GM19324 (cell line): ENCODE measurements around the gene STXBP5L.
"Not testable (repeated sequence)": the region's sequence is repeated elsewhere in the genome, so short reads cannot be mapped to it uniquely, and the experiment has no call there.

Source experiments
- ATAC-seq: cut with Tn5 transposase; IDR thresholded peaks from one replicate; pipeline ENCODE4 v1.9.1; 2021; ENCODE audit warnings: mild to moderate bottlenecking, moderate library complexity; ENCODE audit not compliant: unreplicated experiment, low FRiP score

The STXBP5L gene

DNA sequence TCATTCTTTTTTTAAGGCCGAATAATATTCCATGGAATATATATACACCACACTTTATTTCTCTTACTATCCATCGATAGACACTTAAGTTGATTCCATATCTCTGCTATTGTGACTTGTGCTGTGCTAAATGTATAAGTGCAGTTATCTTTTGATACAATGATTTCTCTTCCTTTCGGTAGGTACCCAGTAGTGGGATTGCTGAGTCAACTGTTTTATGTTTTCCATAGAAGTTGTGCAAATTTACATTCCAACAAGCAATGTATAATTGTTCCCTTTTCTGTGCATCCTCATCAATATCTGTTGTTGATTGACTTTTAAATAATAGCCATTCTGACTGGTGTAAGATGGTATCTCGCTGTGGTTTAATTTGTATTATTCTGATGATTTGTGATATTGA is 81.0 kb downstream of the STXBP5L start:
- no peak for ATAC-seq

DNA sequence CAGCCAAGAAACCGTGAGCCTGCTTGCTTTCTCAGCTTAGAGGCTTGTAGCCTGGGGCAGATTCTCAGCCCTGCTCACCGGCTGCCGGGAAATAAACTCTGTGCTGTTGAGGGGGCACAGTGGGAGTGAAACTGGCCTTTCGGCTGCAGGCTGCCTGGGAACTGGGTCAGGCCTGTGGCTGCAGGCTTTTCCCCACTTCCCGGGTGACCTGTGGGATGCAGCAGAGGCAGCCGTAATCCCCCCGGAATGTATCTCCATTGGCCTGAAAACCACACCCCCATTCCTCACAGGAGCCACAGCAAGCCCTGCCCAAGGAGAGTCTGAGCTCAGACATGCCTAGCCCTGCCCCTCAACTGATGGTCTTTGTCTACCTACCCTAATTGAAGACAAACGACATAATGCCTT is 110.9 kb downstream of the STXBP5L start:
- no peak for ATAC-seq

DNA sequence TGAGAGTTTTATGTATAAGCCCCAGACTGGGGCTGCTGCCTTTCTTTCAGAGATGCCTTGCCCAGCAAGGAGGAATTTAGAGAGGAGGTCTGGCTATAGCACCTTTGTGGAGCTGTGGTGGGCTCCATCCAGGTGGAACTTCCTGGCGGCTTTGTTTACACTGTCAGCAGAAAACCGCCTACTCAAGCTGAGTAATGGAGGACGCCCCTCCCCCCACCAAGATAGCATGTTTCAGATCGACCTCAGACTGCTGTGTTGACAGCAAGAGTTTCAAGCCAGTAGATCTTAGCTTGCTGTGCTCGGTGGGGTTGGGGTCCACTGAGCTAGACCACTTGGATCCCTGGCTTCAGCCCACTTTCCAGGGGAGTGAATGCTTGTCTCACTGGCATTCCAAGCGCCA is 155.6 kb downstream of the STXBP5L start:
- ATAC-seq: no peak

DNA sequence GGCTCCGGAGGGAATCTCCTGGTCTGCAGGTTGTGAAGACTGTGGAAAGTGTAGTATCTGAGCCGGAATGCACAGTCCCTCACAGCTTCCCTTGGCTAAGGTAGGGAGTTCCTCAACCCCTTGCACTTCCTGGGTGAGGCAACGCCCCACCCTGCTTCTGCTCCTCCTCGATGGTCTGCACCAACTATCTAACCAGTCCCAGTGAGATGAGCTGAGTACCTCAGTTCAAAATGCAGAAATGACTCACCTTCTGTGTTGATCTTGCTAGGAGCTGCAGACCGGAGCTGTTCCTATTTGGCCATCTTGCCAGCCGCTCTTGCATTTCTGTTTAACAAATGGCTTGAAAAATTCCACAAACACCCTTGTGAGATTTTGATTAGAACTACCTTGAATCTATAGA is 156.1 kb downstream of the STXBP5L start:
- no peak for ATAC-seq

DNA sequence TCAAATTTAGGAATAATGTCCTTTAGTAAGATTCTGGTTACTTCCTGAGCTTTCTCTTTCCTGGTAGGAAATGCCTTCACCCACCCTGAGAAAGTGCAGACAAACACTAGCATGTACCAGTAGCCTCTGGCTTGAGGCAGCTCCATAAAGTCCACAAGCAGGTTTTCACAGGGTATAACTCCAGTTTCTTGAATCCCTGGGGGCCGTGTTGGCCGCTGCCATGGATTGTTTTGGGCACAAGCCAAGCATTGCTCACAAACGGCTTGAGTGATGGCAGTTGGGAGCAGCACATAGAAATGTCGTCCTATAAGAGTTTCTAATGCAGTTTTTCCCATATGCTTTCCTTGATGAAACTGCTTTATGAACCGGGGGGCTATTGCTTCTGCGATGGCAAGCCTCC is 164.1 kb downstream of the STXBP5L start:
- ATAC-seq: no peak

DNA sequence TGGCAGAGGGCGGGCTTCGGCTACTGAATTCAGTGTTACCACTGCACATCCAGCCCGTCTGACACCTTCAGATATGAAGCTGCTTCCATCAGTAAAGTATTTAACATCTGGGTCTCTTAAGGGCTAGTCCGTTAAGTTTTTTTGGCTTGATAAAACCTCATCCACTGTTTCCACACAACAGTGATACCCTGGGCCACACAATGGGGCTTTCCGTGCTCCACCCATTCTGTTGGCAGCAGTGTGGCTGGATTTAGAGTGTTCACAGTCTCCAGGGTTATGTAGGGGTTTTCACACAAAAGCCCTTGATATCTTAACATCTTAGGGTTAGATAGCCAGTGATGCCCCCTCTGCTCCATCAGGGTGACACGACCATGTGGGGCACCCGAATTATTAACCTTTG is 165.0 kb downstream of the STXBP5L start:
- no peak for ATAC-seq

DNA sequence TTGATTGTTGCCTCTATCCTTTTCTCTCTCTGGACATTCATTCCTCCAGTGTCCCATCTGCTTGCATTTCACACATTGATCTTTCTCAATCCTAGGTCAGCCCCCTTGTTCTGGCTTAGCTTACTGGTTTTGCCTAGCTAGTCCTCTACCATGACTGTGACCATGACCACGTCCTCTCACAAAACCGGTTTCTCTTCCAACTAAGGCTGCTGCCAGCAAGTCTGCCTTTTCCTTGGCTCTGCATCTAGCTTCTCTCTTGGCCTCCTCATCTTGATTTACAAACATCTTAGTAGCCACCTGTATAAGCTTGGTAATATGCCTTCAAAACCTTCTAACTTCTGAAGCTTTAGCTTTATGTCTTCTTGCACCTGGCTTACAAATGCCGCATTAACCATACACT is 167.2 kb downstream of the STXBP5L start:
- no peak for ATAC-seq

DNA sequence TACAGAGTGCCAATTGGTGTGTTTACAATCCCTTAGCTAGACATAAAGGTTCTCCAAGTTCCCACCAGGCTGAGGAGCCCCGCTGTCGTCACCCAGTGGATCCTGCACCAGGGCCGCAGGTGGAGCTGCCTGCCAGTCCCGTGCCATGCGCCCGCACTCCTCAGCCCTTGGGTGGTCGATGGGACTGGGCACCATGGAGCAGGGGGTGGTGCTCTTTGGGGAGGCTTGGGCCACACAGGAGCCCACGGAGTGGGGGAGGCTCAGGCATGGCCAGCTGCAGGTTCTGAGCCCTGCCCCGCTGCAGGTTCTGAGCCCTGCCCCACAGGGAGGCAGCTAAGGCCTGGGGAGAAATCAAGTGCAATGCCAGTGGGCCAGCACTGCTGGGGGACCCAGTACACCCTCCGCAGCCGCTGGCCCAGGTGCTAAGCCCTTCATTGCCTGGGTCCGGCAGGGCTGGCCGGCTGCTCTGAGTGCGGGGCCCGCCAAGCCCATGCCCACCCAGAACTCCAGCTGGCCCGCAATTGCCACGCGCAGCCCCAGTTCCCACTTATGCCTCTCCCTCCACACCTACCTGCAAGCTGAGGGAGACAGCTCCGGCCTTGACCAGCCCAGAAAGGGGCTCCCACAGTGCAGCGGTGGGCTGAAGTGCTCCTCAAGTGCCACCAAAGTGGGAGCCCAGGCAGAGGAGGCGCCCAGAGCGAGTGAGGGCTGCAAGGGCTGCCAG is 170.5 kb downstream of the STXBP5L start:
- ATAC-seq: not testable (repeated sequence)

DNA sequence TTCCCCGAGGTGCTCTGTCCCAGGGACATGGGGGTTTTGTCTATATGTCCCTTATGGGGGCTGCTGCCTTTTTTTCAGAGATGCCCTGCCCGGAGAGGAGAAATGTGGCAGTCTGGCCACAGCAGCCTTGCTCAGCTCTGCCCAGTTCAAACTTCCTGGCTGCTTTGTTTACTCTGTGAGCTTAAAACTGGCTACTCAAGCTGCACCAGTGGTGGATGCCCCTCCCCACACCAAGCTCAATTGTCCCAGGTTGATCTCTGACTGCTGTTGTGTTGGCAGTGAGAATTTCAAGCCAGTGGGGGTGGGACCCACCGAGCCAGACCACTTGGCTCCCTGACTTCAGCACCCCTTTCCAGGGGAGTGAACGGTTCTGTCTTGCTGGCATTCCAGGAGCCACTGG is 188.9 kb downstream of the STXBP5L start:
- no peak for ATAC-seq

DNA sequence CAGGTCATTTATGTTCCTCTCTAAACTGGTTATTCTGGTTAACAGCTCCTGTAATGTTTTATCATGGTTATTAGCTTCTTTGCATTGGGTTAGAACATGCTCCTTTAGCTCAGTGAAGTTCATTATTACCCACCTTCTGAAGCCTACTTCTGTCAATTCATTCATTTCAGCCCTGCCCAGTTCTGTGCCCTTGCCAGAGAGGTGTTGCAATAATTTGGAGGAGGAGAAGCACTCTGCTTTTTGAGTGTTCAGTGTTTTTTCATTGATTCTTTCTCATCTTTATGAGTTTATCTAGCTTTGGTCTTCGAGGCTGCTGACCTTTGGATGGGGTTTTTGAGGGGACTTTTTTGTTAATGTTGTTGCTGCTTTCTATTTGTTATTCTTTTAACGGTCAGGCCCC is 203.1 kb downstream of the STXBP5L start:
- not testable (repeated sequence) for ATAC-seq

DNA sequence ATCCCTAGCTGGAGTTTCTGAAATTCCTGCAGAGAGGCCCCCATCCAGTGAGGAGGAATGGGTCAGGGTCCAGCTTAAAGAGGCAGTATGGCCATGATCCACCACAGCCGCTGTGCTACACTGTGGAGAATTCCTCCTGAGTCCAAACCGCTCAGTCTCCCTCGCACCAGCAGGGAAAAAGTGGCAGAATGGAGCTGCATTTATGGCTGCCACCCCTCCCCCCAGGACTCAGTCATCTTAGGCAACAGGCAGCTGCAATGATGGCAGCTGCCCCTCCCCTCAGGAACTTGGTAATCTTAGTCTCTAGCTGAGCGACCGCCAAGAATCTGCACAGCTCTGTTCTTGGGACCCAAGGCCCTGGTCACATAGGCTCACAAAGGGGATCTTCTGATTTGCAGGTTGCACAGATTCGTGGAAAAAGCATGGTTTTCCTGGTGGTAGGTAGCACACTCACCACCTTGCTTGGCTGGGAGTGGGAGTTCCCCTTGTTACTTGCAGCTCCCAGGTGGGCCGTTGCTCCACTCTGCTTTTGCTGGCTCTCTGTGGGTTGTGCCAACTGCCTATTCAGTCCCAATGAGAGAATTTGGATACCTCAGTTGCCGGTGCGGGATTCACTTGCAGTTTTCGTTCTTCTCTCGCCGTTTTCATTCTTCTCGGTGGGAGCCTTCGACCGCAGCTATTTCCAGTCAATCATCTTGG is 204.1 kb downstream of the STXBP5L start:
- no peak for ATAC-seq

DNA sequence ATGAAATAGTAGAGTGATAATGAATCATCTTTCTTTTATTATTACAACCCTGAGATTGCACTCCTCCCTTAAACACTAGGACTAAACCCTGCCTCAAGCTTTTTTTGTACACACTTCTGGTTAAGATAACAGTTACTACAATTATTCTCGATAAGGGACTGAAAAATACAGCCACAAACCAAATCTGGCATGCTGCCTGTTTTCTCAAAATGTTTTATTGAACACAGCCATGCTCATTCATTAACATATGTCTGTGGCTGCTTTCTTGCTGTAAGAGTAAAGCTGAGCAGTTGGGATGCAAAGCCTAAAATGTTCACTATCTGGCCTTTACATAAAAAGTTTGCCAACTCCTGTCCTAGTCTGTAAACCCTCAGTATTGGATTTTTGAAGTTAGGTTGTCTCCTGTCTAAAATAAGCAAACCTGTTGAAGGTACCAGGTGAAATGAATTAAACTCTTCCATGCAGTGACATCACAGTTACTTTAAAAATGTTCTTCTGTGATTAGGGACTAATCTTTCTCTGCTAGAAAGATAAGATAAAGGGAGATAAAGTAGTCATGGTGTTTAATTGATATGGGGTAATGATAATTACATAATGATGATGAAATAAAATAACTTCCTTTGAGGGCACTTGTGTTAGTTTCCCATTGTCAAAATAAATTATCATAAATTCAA is 218.2 kb downstream of the STXBP5L start:
- ATAC-seq: no peak

DNA sequence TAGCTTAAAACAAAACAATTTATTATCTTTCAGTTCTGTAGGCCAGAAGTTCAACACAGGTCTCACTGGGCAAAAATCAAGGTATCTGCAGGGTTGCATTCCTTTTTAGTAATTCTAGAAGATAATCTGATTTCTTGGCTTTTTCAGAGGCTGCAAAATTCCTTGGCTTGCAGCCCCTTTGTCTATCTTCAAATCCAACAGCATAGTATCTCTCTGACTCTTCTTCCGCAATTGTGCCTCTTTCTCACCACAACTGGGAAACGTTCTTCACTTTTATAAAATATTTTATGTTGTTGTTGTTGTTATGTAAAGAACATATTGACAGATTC is 218.7 kb downstream of the STXBP5L start:
- no peak for ATAC-seq

DNA sequence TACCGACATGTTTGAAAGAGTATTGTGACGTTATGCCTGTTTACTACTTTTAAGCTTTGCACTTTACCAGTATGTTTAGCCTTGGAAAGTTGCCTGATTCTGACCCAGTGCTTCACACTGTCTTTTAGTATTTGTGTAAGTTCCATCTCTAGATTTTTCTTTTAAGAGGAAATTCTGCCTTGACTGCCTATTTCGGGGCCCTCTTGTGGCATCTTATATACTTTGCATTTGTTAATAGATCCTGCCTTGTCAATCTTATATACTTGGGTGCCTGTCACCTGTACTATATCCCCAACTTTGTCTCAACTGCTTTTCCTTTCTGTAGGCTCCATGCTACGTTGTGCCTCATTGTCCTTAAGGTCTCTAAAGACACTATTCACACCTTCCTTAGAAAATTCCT is 244.6 kb downstream of the STXBP5L start:
- ATAC-seq: no peak

DNA sequence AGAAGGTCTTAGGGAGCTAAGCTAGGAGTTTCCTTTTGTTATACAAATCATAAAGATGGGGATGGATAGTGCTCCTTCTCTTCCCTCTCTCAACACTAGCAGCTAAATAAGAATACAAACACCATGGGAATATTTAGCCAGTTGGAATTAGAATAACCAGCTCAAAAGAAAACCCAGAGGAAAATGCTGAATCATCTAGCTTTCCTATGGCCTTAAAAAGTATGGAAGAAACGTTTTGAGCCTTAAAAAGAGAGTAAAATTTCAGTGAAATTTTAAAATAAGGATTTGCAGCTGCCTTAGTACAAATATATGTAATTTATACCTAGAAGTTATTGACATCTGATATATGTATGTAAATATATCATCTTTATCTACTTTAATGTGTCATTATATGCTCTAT is 245.8 kb downstream of the STXBP5L start:
- ATAC-seq: no peak

DNA sequence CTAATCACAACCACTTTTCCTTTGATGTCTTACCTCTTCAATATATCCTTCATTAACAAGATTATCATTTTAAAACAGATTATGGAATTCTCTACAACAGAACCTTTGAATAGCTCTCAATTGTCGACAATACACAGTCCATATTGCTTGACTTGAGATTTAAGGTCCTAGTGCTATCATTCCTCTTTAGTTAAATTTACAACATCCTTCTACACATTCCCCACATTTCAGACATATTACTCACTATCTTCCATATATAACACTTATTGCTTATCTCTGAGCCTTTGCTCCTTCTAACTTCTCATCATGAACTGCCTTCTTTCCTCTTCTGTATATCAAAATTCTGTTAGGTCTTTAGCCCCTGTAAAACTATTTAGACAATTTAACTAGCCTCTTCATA is 247.0 kb downstream of the STXBP5L start:
- no peak for ATAC-seq

DNA sequence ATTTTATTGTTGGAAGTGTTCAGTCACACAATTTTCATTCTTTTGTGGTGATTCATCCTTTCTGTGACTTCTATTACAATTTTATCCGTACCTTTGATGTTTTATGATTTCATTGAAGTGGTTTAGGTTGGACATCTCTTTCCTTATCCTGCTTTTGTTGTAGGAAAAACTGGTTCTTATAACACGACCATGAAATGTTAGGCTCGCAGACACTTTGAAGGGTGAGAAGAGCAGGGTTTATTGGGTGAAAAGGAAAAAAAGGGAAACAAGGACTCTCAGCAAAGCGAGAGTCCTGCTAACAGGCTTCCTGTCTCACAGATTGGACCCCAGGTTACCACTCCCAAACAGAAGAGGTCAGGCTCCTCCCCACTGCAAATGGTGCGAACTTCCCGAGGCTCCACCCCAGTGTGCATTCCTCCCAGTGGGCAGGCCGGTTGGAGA is 257.4 kb downstream of the STXBP5L start:
- ATAC-seq: no peak

DNA sequence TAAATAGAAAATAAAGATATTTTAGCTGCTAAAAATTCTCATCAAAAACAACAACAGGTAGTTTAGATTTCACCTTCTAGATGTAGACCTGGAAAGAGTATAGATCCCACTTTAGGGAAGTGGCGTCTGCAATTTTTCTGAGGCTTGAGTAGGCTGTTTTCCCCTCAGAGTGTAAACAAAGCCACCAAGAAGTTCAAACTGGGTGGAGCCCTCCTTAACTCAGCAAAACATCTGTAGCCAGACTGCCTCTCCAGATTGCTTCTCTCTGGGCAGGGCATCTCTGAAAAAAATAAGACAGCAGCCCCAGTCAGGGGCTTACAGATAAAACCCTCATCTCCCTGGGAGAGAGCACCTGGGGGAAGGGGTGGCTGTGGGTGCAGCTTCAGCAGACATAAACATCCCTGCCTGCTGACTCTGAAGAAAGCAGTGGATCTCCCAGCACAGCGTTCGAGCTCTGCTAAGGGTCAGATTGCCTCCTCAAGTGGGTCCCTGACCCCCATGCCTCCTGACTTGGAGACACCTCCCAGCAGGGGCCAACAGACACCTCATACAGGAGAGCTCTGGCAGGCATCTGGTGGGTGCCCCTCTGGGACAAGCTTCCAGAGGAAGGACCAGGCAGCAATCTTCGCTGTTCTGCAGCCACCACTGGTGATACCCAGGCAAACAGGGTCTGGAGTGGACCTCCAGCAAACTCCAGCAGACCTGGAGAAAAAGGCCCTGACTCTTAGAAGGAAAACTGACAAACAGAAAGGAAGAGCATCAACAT is 259.6 kb downstream of the STXBP5L start:
- ATAC-seq: no peak

DNA sequence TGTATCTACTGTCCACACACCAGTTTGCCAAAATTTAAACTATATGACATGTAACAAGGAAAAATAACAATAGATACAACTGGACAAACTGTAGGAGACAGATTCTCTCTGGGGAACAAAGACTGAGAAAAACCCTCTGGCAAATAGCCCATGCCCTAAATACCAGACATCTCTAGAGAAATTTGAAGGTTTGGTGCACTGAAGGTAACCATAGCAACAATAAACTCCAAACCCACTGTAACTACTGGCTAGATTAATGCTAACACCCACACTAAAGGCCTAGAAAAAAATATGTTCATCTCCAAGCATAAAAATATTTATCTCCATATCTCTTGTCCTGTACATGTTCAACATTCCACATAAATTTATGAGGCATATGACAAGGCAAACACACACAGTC is 267.1 kb downstream of the STXBP5L start:
- ATAC-seq: no peak

DNA sequence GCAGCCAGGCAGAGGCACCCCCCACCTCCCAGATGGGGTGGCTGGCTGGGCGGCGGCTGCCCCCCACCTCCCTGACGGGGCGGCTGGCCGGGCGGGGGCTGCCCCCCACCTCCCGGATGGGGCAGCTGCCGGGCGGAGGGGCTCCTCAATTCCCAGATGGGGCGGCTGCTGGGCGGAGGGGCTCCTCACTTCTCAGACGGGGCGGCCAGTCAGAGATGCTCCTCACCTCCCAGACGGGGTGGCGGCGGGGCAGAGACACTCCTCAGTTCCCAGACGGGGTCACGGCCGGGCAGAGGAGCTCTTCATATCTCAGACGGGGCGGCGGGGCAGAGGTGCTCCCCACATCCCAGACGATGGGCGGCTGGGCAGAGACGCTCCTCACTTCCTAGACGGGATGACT is 282.6 kb downstream of the STXBP5L start:
- not testable (repeated sequence) for ATAC-seq

DNA sequence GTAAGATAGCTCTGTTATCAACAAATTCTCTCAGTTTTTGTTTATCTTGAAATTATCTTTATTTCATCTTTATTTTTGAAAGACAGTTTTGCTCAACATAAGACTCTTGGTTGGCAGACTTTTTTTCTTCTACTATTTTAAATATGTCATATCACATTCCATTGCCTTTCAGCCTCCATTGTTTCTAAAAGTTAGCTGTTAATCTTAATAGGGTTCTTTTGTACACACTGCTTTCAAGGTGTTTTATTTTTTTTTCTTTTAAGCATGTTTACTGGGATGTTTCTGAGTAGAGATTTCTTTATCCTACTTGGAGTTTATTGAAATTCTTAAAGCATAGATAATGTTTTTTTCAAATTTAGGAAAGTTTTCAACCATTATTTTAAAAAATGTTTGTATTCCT is 294.6 kb downstream of the STXBP5L start:
- no peak for ATAC-seq
